Brain microvascular endothelial cell (primary cell): ENCODE measurements around the gene TMEM132E.

ENCODE experiments used
- DNase-seq: peaks from one replicate; pipeline ENCODE4 v3.0.0-alpha.2; 2020
- H3K27ac ChIP-seq: fragments of 250-450 bp; sonication (Bioruptor Pico); 2 replicates; pipeline ENCODE4 v1.5.1; 2020; ENCODE audit warnings: mild to moderate bottlenecking, moderate library complexity
- H3K27me3 ChIP-seq: fragments of 250-450 bp; sonication (Bioruptor Pico); replicated peaks from 2 replicates; pipeline ENCODE4 v1.5.1; 2020; ENCODE audit warnings: mild to moderate bottlenecking
- H3K36me3 ChIP-seq: fragments of 250-450 bp; sonication (Bioruptor Pico); replicated peaks from 2 replicates; pipeline ENCODE4 v1.5.1; 2020; ENCODE audit warnings: mild to moderate bottlenecking
- H3K4me3 ChIP-seq: 2 replicates; pipeline ENCODE4 v1.5.1; 2011; ENCODE audit warnings: low read depth, mild to moderate bottlenecking, control low read depth, low read length, moderate library complexity
- in situ Hi-C: cut with HindIII; loops from 2 replicates; pipeline ENCODE4 v1.10.0; 2017; ENCODE audit warnings: low sequenced_read_pairs, low pct_ligation_motif_present
- TF ChIP-seq, protein P1 (sequence below): IDR thresholded peaks from 2 replicates; pipeline ENCODE4 v1.5.1; 2011; ENCODE audit warnings: low read depth, mild to moderate bottlenecking, moderate library complexity, low read length, control low read depth, inconsistent platforms; ENCODE audit errors: missing control alignments

TMEM132E gene

DNA sequence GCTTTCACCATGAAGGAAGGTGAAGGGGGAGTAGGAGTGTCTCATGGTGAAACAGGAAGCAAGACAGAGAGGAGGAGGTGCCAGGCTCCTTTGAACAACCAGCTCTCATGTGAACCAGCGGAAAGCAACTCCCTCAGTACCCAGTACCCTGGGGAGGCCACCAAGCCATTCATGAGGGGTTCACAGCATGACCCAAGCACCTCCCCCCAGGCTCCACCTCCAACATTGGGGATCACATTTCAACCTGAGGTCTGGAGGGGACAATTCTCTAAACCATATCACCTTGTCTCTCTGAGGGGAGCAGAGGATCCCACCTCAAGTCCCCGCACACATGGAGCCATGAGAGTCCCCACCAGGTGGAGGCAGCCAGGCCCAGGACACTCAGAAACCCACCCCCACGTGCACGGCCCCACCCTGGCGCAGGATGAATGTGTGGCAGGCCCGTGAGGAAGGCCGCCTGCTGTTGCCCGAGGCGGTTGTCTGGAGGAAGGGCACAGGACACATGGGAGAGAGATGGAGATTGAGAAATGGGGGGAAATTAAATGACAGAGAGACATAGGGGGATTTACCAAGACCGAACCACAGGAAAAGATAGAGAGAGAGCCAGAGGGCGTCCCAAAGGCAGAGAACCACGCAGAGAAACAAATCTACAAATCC, 85.9 kb downstream of the TMEM132E start:
- in situ Hi-C loops: no loop called here
- TF ChIP-seq, protein P1, sequence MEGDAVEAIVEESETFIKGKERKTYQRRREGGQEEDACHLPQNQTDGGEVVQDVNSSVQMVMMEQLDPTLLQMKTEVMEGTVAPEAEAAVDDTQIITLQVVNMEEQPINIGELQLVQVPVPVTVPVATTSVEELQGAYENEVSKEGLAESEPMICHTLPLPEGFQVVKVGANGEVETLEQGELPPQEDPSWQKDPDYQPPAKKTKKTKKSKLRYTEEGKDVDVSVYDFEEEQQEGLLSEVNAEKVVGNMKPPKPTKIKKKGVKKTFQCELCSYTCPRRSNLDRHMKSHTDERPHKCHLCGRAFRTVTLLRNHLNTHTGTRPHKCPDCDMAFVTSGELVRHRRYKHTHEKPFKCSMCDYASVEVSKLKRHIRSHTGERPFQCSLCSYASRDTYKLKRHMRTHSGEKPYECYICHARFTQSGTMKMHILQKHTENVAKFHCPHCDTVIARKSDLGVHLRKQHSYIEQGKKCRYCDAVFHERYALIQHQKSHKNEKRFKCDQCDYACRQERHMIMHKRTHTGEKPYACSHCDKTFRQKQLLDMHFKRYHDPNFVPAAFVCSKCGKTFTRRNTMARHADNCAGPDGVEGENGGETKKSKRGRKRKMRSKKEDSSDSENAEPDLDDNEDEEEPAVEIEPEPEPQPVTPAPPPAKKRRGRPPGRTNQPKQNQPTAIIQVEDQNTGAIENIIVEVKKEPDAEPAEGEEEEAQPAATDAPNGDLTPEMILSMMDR: no peak
- Histone ChIP-seq H3K36me3 (no peaks in the 10 kb centered on the region), H3K4me3 (no peak overlapping the region), H3K27me3 (no peaks in the 10 kb centered on the region), H3K27ac (no peak overlapping the region)
- no peak for DNase-seq

DNA sequence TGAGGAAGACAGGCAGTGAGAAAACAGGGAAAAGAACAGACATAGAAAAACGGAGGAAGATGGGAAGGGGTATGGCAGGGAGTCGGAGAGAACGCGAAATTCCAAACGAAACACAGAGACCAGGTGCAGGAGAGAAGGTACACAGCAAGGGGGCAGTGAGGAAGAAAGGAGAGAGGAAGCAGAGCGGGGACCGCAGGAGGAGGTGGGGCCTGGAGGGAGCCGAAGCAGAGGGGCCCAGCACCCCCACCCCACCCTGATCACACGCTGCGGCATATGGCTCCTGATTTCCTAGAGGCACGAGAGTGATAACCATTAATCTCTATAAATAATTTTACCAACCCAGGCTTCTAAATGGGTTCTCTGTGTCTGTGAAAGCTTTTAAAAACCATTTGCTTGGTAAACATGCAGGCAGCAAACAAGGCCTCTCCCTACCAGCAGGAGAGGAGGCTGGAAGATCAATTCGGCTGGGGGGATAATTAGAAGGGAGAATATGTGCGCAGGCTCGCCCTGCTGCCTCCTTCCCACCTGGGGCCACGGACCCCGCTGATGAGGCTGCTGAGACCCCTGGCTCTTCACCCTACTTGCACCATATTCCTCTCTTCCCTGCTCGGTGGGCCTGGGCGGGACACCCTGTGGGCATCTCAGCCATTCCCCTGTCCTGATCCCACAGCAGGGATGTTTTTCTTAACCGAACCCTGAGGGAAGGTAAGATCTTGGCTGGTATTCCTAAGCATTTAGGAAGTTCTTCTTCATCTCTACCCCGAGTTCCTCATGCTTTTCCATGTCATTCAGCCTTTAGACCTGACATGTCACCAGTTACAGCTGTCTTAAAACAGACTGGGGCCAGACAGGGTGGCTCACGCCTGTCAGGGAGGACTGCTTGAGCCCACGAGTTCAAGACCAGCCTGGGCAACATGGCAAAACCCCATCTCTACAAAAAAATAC, 86.7 kb downstream of the TMEM132E start:
- Histone ChIP-seq H3K4me3 (no peak overlapping the region), H3K27ac (no peak overlapping the region), H3K36me3 (no peaks in the 10 kb centered on the region), H3K27me3 (no peaks in the 10 kb centered on the region)
- DNase-seq: no peak
- in situ Hi-C loops: no loop called here
- TF ChIP-seq, protein P1: no peak

DNA sequence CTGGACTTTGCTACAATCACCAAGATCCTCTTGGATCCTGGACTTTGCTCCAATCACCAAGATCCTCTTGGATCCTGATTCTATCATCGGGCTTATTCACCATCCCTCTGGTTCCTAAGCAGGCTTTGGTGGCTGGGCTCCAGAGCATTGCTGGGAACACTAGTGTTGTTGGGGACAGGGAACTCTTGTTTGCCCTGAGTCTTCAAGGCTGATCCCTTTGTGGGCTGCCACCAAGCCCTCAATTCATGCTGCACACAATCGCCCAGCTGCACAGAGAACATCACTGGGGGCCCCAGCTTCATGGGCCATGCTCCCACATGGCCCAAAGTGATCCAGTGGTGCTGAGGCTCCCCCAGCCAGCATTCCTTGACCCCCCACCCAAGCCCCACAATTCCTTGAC, 88.3 kb downstream of the TMEM132E start:
- in situ Hi-C loops: no loop called here
- no peaks in the 10 kb centered on the region for H3K36me3 ChIP-seq
- TF ChIP-seq, protein P1: no peak

DNA sequence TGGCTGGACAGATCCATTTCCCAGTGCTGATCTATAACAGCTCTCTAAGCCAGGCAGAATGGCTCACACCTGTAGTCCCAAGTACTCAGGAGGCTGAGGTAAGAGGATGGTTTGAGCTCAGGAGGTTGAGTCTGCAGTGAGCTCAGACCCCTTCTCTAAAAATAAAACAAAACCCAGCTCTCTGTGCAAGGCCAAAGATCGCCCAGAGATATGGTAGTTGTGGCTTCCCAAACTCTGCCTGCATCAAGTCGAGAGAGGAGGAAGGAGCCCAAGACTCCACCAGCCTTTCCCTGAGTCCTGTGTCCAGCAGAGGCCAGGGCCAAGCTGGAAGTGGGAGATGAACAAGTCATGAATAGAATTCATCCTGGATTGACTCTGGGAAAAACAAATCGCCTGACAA, 88.8 kb downstream of the TMEM132E start:
- TF ChIP-seq, protein P1: no peak
- in situ Hi-C loops: no loop called here
- Histone ChIP-seq H3K27me3 (no peaks in the 10 kb centered on the region), H3K27ac (no peak overlapping the region), H3K36me3 (no peaks in the 10 kb centered on the region), H3K4me3 (no peak overlapping the region)
- DNase-seq: no peak

More for the DNA sequence above, 88.3 kb downstream of the TMEM132E start:
- no peak for DNase-seq
- Histone ChIP-seq H3K27ac (no peak overlapping the region), H3K4me3 (no peak overlapping the region), H3K27me3 (no peaks in the 10 kb centered on the region)

DNA sequence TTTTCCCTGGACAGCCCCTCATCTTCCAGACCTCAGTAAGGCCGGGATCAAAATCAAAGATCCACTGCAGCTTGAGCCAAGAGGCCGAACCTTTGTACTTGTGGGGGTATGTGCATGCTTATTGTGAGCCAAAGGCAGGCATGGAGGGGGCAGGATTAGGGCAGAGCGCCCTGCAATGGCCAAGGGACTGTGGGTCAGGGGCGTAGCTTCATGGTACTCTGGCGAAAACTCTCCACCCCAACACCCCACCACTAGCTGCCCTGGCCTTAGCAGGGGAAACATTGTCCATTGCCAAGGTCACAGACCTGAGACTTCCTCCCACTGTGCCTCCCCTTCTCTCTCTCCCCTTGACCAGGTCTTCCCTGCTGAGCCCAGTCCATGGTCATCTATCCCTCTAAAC, 90.1 kb downstream of the TMEM132E start:
- DNase-seq: no peak
- Histone ChIP-seq H3K4me3 (no peak overlapping the region), H3K27ac (no peak overlapping the region), H3K27me3 (no peaks in the 10 kb centered on the region), H3K36me3 (no peaks in the 10 kb centered on the region)
- TF ChIP-seq, protein P1: no peak
- in situ Hi-C loops: no loop called here
